ENCODE measurements around the gene CAND1. TPM values are rescaled to one million over a fixed set of nuclear protein-coding genes. Genes with fewer than 3 reads are reported as not detected.

Gene CAND1
- total RNA-seq, 1 experiment from 2014 or later: 190 TPM

- intact Hi-C loops (cut with micrococcal nuclease; ENCODE audit: unreplicated experiment) (loop anchor here (5.0 kb wide), 2 partner anchors 86 to 586 kb away; no protein-coding TSS in a partner anchor), in situ Hi-C loops (cut with HindIII; ENCODE audit: low pct_unique_long_range_greater_than_20kb, low sequenced_read_pairs) (no loop called here)
- TF ChIP-seq CTCF (IDR thresholded peaks at IDR 0.05) (no peak), SIN3A (IDR thresholded peaks at IDR 0.05; ENCODE audit: borderline replicate concordance, insufficient read depth, low read depth, low read length) (no peak), POLR2AphosphoS5 (IDR thresholded peaks at IDR 0.05; ENCODE audit: low read depth, low read length) (no peak), TCF7L2 (IDR thresholded peaks at IDR 0.05; ENCODE audit: low read depth, low read length) (no peak)
- TF ChIP-seq, protein P1, sequence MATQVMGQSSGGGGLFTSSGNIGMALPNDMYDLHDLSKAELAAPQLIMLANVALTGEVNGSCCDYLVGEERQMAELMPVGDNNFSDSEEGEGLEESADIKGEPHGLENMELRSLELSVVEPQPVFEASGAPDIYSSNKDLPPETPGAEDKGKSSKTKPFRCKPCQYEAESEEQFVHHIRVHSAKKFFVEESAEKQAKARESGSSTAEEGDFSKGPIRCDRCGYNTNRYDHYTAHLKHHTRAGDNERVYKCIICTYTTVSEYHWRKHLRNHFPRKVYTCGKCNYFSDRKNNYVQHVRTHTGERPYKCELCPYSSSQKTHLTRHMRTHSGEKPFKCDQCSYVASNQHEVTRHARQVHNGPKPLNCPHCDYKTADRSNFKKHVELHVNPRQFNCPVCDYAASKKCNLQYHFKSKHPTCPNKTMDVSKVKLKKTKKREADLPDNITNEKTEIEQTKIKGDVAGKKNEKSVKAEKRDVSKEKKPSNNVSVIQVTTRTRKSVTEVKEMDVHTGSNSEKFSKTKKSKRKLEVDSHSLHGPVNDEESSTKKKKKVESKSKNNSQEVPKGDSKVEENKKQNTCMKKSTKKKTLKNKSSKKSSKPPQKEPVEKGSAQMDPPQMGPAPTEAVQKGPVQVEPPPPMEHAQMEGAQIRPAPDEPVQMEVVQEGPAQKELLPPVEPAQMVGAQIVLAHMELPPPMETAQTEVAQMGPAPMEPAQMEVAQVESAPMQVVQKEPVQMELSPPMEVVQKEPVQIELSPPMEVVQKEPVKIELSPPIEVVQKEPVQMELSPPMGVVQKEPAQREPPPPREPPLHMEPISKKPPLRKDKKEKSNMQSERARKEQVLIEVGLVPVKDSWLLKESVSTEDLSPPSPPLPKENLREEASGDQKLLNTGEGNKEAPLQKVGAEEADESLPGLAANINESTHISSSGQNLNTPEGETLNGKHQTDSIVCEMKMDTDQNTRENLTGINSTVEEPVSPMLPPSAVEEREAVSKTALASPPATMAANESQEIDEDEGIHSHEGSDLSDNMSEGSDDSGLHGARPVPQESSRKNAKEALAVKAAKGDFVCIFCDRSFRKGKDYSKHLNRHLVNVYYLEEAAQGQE (IDR thresholded peaks at IDR 0.05; ENCODE audit: insufficient read depth in 1 of 2, low read depth in 2 of 2, low read length in 1 of 2): no peak
- BruUV-seq (replicated peaks): no TSS peak
- DNase-seq (ENCODE audit: low read depth, low spot score): no peak
- no peaks in the 10 kb centered on the region for H3K4me1 ChIP-seq (ENCODE audit: control insufficient read depth, insufficient read depth, low read length)
- no peaks in the 10 kb centered on the region for H3K27me3 ChIP-seq (ENCODE audit: control insufficient read depth, insufficient read depth, low read length)
- ATAC-seq: no peak
- no peak overlapping the region for H3K4me3 ChIP-seq (ENCODE audit: low read depth in 2 of 2, low read length in 2 of 2)
- ChIA-PET POLR2A (interaction anchor here (0.6 kb wide), 1 partner anchor 59 kb away, joined by 7 read pairs; no protein-coding TSS in a partner anchor), CTCF (interaction anchor here (0.6 to 1.3 kb wide), 8 partner anchors 10 to 961 kb away, joined by 3 to 17 read pairs (median 12); no protein-coding TSS in a partner anchor)
- H3K27ac ChIP-seq (ENCODE audit: low read length): no peak overlapping the region
- no peaks in the 10 kb centered on the region for H3K36me3 ChIP-seq (ENCODE audit: control insufficient read depth, insufficient read depth, low read length)
- H3K9me3 ChIP-seq (ENCODE audit: control insufficient read depth, insufficient read depth, low read depth, low read length): no peaks in the 10 kb centered on the region
Measured at GRCh38 chr12:67356380-67356774, 87.2 kb downstream of the CAND1 start.

GRCh38 chr12:67357376-67358125, 88.4 kb downstream of the CAND1 start:
- DNase-seq (ENCODE audit: low read depth, low spot score) (no peak), ATAC-seq (no peak)
- Histone ChIP-seq H3K36me3 (ENCODE audit: control insufficient read depth, insufficient read depth, low read length) (no peaks in the 10 kb centered on the region), H3K4me3 (ENCODE audit: low read depth in 2 of 2, low read length in 2 of 2) (no peak overlapping the region), H3K27ac (ENCODE audit: low read length) (no peak overlapping the region), H3K4me1 (ENCODE audit: control insufficient read depth, insufficient read depth, low read length) (no peaks in the 10 kb centered on the region), H3K27me3 (ENCODE audit: control insufficient read depth, insufficient read depth, low read length) (no peaks in the 10 kb centered on the region), H3K9me3 (ENCODE audit: control insufficient read depth, insufficient read depth, low read depth, low read length) (no peaks in the 10 kb centered on the region)
- TF ChIP-seq, protein P1 (IDR thresholded peaks at IDR 0.05; ENCODE audit: insufficient read depth in 1 of 2, low read depth in 2 of 2, low read length in 1 of 2): no peak
- TF ChIP-seq TCF7L2 (IDR thresholded peaks at IDR 0.05; ENCODE audit: low read depth, low read length): no peak
- no peak for TF ChIP-seq CTCF (IDR thresholded peaks at IDR 0.05)
- no peak for TF ChIP-seq SIN3A (IDR thresholded peaks at IDR 0.05; ENCODE audit: borderline replicate concordance, insufficient read depth, low read depth, low read length)
- no peak for TF ChIP-seq POLR2AphosphoS5 (IDR thresholded peaks at IDR 0.05; ENCODE audit: low read depth, low read length)
- CTCF ChIA-PET: no interaction called here
- in situ Hi-C loops (cut with HindIII; ENCODE audit: low pct_unique_long_range_greater_than_20kb, low sequenced_read_pairs): no loop called here
- POLR2A ChIA-PET: no interaction called here
- intact Hi-C loops (cut with micrococcal nuclease; ENCODE audit: unreplicated experiment): loop anchor here (5.0 kb wide), 2 partner anchors 85 to 585 kb away; no protein-coding TSS in a partner anchor
- BruUV-seq (replicated peaks): no TSS peak
